Prostate gland (tissue), 2 donors: Measurements from ENCODE around the gene TRAPPC3.

ENCODE experiments used
- CTCF ChIP-seq, 4 experiments: fragments of 200-600 bp in 2 of 4; fragments of 450-650 bp in 2 of 4; sonication (generic) in 2 of 4; IDR thresholded peaks; 1 replicate in 3 of 4; 2 replicates in 1 of 4; pipeline ENCODE4 v1.5.1; 2016 to 2019; ENCODE audit warnings: antibody characterized with exemption in 4 of 4, mild to moderate bottlenecking in 2 of 4, moderate library complexity in 2 of 4
- POLR2A ChIP-seq: fragments of 450-650 bp; IDR thresholded peaks from one replicate; pipeline ENCODE4 v1.6.1; 2016; ENCODE audit warnings: antibody characterized with exemption, mild to moderate bottlenecking

- TF ChIP-seq POLR2A (no peak), CTCF (IDR thresholded peaks at IDR 0.05) (no peak)
These were observed 61.1 kb downstream of the TRAPPC3 start for GRCh38 chr1:36088265-36088576.
